ENCODE results near the gene TOGARAM2.

Gene TOGARAM2

DNA sequence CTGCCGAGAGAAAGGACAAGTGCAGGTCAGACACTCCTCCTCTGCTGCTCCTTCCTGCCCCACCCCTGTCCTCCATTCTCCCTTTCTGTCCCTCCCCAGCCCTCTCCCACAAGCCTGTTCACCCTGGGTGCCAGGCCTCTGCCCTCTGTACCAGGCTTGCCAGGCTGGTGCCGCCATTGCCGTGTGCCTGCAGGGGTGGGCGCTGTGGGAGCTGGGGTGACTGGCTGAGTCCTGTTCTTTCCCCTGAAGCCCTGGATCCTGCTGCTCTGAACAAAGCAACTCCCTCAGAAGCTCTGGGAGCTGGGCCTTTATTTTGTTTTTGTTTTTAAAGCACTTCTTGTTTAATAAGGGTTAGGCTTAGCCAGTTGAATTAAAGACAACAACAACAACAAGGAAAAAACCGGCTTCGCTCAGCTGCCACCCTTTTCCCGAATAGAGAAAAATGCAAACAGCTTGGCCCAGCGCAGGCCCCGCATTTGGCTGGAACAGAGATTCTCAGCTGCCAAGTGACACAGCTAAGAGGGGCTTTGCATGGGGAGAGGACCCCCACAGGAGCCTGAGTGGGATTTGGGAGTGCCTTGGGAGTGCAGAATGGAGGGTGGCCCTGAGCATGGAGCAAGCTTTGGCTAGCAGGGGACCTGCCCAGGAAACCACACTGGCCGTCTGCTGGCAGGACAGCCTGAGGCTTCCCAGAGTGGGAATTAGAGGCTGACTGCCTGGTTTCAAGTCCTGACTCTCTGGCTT lies 84.1 kb downstream of the TOGARAM2 start:
- H3K4me3 ChIP-seq (ENCODE audit: low read depth, low read length): no peak overlapping the region
- POLR2A ChIA-PET: no interaction called here
- no peak for TF ChIP-seq ZNF175 (tag by site-specific recombination; IDR thresholded peaks at IDR 0.05)
- TF ChIP-seq, protein P1, sequence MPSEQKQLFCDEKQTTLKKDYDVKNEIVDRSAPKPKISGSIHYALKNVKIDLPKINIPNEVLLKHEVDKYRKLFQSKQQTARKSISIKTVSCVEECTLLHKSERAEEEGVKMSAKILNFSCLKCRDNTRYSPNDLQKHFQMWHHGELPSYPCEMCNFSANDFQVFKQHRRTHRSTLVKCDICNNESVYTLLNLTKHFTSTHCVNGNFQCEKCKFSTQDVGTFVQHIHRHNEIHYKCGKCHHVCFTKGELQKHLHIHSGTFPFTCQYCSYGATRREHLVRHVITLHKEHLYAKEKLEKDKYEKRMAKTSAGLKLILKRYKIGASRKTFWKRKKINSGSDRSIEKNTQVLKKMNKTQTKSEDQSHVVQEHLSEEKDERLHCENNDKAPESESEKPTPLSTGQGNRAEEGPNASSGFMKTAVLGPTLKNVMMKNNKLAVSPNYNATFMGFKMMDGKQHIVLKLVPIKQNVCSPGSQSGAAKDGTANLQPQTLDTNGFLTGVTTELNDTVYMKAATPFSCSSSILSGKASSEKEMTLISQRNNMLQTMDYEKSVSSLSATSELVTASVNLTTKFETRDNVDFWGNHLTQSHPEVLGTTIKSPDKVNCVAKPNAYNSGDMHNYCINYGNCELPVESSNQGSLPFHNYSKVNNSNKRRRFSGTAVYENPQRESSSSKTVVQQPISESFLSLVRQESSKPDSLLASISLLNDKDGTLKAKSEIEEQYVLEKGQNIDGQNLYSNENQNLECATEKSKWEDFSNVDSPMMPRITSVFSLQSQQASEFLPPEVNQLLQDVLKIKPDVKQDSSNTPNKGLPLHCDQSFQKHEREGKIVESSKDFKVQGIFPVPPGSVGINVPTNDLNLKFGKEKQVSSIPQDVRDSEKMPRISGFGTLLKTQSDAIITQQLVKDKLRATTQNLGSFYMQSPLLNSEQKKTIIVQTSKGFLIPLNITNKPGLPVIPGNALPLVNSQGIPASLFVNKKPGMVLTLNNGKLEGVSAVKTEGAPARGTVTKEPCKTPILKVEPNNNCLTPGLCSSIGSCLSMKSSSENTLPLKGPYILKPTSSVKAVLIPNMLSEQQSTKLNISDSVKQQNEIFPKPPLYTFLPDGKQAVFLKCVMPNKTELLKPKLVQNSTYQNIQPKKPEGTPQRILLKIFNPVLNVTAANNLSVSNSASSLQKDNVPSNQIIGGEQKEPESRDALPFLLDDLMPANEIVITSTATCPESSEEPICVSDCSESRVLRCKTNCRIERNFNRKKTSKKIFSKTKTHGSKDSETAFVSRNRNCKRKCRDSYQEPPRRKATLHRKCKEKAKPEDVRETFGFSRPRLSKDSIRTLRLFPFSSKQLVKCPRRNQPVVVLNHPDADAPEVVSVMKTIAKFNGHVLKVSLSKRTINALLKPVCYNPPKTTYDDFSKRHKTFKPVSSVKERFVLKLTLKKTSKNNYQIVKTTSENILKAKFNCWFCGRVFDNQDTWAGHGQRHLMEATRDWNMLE (tag by site-specific recombination; conservative IDR thresholded peaks at IDR 0.05; ENCODE audit: low read depth): no peak
- no peak for TF ChIP-seq TCF7L2 (IDR thresholded peaks at IDR 0.05; ENCODE audit: borderline replicate concordance, low read depth, low read length)
- no peak for TF ChIP-seq ZNF221 (tag by site-specific recombination; IDR thresholded peaks at IDR 0.05; ENCODE audit: borderline replicate concordance)
- no peak for TF ChIP-seq ZNF548 (tag by site-specific recombination; IDR thresholded peaks at IDR 0.05)
- TF ChIP-seq, protein P2, sequence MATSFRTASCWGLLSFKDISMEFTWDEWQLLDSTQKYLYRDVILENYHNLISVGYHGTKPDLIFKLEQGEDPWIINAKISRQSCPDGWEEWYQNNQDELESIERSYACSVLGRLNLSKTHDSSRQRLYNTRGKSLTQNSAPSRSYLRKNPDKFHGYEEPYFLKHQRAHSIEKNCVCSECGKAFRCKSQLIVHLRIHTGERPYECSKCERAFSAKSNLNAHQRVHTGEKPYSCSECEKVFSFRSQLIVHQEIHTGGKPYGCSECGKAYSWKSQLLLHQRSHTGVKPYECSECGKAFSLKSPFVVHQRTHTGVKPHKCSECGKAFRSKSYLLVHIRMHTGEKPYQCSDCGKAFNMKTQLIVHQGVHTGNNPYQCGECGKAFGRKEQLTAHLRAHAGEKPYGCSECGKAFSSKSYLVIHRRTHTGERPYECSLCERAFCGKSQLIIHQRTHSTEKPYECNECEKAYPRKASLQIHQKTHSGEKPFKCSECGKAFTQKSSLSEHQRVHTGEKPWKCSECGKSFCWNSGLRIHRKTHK (tag by site-specific recombination; IDR thresholded peaks at IDR 0.05): no peak
- TF ChIP-seq ZXDB (tag by site-specific recombination; IDR thresholded peaks at IDR 0.05): no peak
- no peak for TF ChIP-seq ZNF157 (tag by site-specific recombination; IDR thresholded peaks at IDR 0.05)
- no peak for TF ChIP-seq WT1 (tag by site-specific recombination; IDR thresholded peaks at IDR 0.05)
- no peak for TF ChIP-seq ZNF837 (tag by site-specific recombination; IDR thresholded peaks at IDR 0.05)
- TF ChIP-seq ZNF585B (tag by site-specific recombination; IDR thresholded peaks at IDR 0.05): no peak
- TF ChIP-seq ZNF174 (tag by site-specific recombination; IDR thresholded peaks at IDR 0.05): no peak
- no peak for TF ChIP-seq ZNF510 (tag by site-specific recombination; IDR thresholded peaks at IDR 0.05; ENCODE audit: insufficient replicate concordance)
- no peak for TF ChIP-seq ZFP69B (tag by site-specific recombination; IDR thresholded peaks at IDR 0.05)
- no peak for TF ChIP-seq ZNF654 (tag by site-specific recombination; IDR thresholded peaks at IDR 0.05; ENCODE audit: low read depth)
- no peak for TF ChIP-seq ZNF2 (tag by site-specific recombination; IDR thresholded peaks at IDR 0.05)
- no peaks in the 10 kb centered on the region for H3K9me3 ChIP-seq (ENCODE audit: control insufficient read depth, insufficient read depth, low read depth, low read length)
- no peaks in the 10 kb centered on the region for H3K36me3 ChIP-seq (ENCODE audit: control insufficient read depth in 2 of 2, insufficient read depth in 1 of 2, low read length in 2 of 2)
- 0 out of 2 replicates have a peak, but pooled peaks cover 3% of the 10 kb centered on the region for H3K4me1 ChIP-seq (ENCODE audit: control insufficient read depth, insufficient read depth, low read length)
- CTCF ChIA-PET: no interaction called here
- H3K27ac ChIP-seq (ENCODE audit: extremely low read depth, low read depth, low read length): no peak overlapping the region

DNA sequence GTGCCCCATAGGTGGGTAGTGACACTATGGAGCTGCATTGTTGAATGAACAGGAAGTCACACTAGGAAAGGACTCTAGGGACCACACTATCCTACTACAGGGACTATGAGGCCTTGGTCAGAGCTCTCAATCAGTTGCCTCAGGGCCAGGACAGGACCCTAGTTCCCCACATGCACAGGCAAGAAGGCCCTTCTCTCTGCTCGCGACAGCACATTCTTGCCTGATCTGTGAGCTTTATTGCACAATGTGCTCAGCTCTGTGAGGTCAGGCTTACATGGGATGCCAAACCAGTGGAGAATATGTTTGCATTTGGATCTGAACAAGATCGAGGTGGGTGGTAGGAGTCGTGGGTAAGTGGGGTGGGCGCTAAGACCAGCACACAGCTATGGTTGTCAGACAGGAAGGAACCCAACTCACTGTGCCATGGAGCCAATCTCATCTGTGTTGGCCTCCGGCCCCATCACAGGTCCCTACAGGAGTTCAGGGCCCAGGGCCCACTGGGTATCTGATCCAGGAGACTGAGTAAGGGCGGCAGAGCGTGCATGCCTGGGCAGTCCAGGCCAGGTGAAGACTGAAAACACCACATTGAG lies 85.3 kb downstream of the TOGARAM2 start:
- Histone ChIP-seq H3K9me3 (ENCODE audit: control insufficient read depth, insufficient read depth, low read depth, low read length) (no peaks in the 10 kb centered on the region), H3K4me1 (ENCODE audit: control insufficient read depth, insufficient read depth, low read length) (0 out of 2 replicates have a peak, but pooled peaks cover 3% of the 10 kb centered on the region), H3K36me3 (ENCODE audit: control insufficient read depth in 2 of 2, insufficient read depth in 1 of 2, low read length in 2 of 2) (no peaks in the 10 kb centered on the region), H3K4me3 (ENCODE audit: low read depth, low read length) (no peak overlapping the region), H3K27ac (ENCODE audit: extremely low read depth, low read depth, low read length) (no peak overlapping the region)
- TF ChIP-seq ZNF513 (tag by site-specific recombination; IDR thresholded peaks at IDR 0.05) (no peak), EGR2 (tag by site-specific recombination; IDR thresholded peaks at IDR 0.05; ENCODE audit: low read depth) (0 out of 2 replicates have a peak, but pooled peaks have one; percentile 8)
- ChIA-PET CTCF (interaction anchor here (0.9 kb wide), 1 partner anchor 11 kb away, joined by 3 read pairs; no protein-coding TSS in a partner anchor), POLR2A (no interaction called here)
